GM12801 (cell line): ENCODE measurements around the gene HOTAIR.

Source experiments
- CTCF ChIP-seq: IDR thresholded peaks from one replicate; pipeline ENCODE4 v1.5.1; 2011; ENCODE audit warnings: control low read depth; ENCODE audit not compliant: insufficient read length; ENCODE audit errors: extremely low read depth

Gene HOTAIR

GRCh38 chr12:53952871-53953734, 21.7 kb downstream of the HOTAIR start:
- no peak for TF ChIP-seq CTCF

- no peak for TF ChIP-seq CTCF
Observed at GRCh38 chr12:53952335-53952694, 22.4 kb downstream of the HOTAIR start.

- TF ChIP-seq CTCF, result no peak
Observed at GRCh38 chr12:53951577-53952334, 23.0 kb downstream of the HOTAIR start.

DNA sequence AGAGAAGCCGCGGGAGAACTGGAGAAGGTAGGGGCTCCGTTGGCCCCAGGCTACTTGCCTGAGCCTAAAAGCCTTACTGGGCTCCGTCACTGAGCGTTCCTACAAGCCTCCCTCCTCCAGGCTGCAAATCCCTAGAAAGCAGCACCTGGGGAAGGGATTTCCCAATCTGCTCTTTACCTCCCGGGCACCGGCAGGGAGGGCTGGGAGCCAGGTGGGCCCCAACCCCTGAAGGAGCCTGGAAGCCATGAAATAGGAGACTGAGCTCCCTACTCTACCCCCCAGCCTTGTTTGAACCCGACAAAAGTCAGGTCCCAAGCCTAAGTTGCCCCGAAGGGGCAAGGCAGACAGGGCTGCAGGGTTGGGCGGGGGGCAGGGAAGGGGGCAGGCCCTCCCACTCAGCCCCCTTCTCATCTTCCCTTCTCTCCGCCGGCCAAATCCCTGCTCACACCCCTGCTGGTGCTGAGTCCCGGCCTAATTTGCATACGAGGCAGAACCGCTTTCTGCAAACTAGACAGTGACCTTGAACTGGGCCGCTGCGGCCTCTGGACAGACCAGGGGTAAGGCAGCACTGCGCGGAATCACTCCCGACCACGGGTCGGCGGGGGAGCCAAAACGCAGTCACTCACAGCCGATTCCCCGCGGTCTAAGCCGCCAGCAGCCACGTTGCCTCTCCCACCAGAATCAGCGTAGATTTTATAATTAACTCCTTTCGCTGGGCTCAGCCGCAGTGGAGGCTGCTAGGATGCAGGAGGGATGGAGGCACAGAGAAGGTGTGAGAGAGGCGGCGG, 23.8 kb downstream of the HOTAIR start:
- no peak for TF ChIP-seq CTCF

GRCh38 chr12:53950437-53950773, 24.3 kb downstream of the HOTAIR start:
- no peak for TF ChIP-seq CTCF

- no peak for TF ChIP-seq CTCF
Observed at GRCh38 chr12:53949631-53950436, 24.9 kb downstream of the HOTAIR start.
